OCI-LY7 (cell line): ENCODE results near the gene BAIAP2L2. TPM values are rescaled to one million over a fixed set of nuclear protein-coding genes. Genes with fewer than 3 reads are reported as not detected.

ENCODE experiments used
- BruUV-seq: library from RNA; stranded (reverse); fragments of 400-500 nt; replicated peaks from 2 replicates; lab custom pipeline; 2021; lab: Mats Ljungman, UMichigan
- CTCF ChIA-PET: fragments of 300-600 bp; sonication (Branson Sonifier 250); formaldehyde crosslinking; loops from one replicate; lab custom pipeline; 2022; ENCODE audit warnings: antibody characterized with exemption; ENCODE audit not compliant: unreplicated experiment; lab: Charles Lee
- POLR2A ChIA-PET: fragments of 300-600 bp; sonication (Branson Sonifier 250); formaldehyde crosslinking; loops from one replicate; lab custom pipeline; 2022; ENCODE audit warnings: antibody characterized with exemption; lab: Charles Lee
- DNase-seq: peaks from one replicate; pipeline ENCODE4 v3.0.0-alpha.2; 2015; ENCODE audit warnings: low spot score
- H2AFZ ChIP-seq: fragments of 200-600 bp; sonication (generic), shearing (Covaris generic); 2 replicates; pipeline ENCODE4 v1.6.1; 2014; ENCODE audit warnings: mild to moderate bottlenecking, antibody characterized with exemption, low read length, moderate library complexity
- H3K27ac ChIP-seq: fragments of 200-600 bp; sonication (generic); 2 replicates; pipeline ENCODE4 v1.5.1; 2014; ENCODE audit warnings: mixed run types, low read depth, mild to moderate bottlenecking, moderate library complexity, low read length, inconsistent platforms; ENCODE audit not compliant: poor library complexity, severe bottlenecking
- H3K36me3 ChIP-seq: fragments of 200-600 bp; sonication (generic); 2 replicates; pipeline ENCODE4 v1.6.1; 2014; ENCODE audit warnings: mild to moderate bottlenecking, antibody characterized with exemption, low read length, moderate library complexity, mixed read lengths; ENCODE audit not compliant: insufficient read depth
- H3K4me1 ChIP-seq: fragments of 200-600 bp; sonication (generic); 2 replicates; pipeline ENCODE4 v1.5.1; 2014; ENCODE audit warnings: mild to moderate bottlenecking, low read length; ENCODE audit not compliant: insufficient read depth, poor library complexity, severe bottlenecking
- H3K4me2 ChIP-seq: fragments of 200-600 bp; sonication (generic); 2 replicates; pipeline ENCODE4 v1.6.1; 2014; ENCODE audit warnings: mild to moderate bottlenecking, low read length
- H3K4me3 ChIP-seq: fragments of 200-600 bp; sonication (generic); 2 replicates; pipeline ENCODE4 v1.5.1; 2014; ENCODE audit warnings: mild to moderate bottlenecking, low read depth, low read length; ENCODE audit not compliant: poor library complexity, severe bottlenecking
- H3K79me2 ChIP-seq: fragments of 200-600 bp; sonication (generic); 2 replicates; pipeline ENCODE4 v1.6.1; 2016; ENCODE audit warnings: low read depth, mild to moderate bottlenecking, low read length, moderate library complexity, mixed read lengths; ENCODE audit not compliant: insufficient read depth
- H3K9me2 ChIP-seq: fragments of 200-600 bp; sonication (generic); 2 replicates; pipeline ENCODE4 v1.6.1; 2016; ENCODE audit warnings: mild to moderate bottlenecking, low read length, mixed read lengths; ENCODE audit not compliant: insufficient read depth
- H3K9me3 ChIP-seq: fragments of 200-600 bp; sonication (generic); 2 replicates; pipeline ENCODE4 v1.6.1; 2014; ENCODE audit warnings: mild to moderate bottlenecking, mixed run types, low read length, mixed read lengths
- H4K20me1 ChIP-seq: fragments of 200-600 bp; sonication (generic); 2 replicates; pipeline ENCODE4 v1.6.1; 2014; ENCODE audit warnings: mild to moderate bottlenecking, antibody characterized with exemption, low read length, moderate library complexity, mixed read lengths; ENCODE audit not compliant: insufficient read depth
- CTCF ChIP-seq: fragments of 200-600 bp; sonication (generic); conservative IDR thresholded peaks from 2 replicates; pipeline ENCODE4 v1.5.1; 2014; ENCODE audit warnings: mild to moderate bottlenecking, antibody characterized with exemption, low read length, moderate library complexity, mixed read lengths
- EZH2phosphoT487 ChIP-seq: fragments of 200-600 bp; sonication (generic); IDR thresholded peaks from 2 replicates; pipeline ENCODE4 v1.6.1; 2018; ENCODE audit warnings: low read depth, borderline replicate concordance, mild to moderate bottlenecking, mixed run types, antibody characterized with exemption, low read length, moderate library complexity, mixed read lengths
- intact Hi-C: fragments of 100-400 bp; cut with micrococcal nuclease; formaldehyde crosslinking; loops from one replicate; pipeline ENCODE4 v1.10.0; 2022; ENCODE audit not compliant: unreplicated experiment
- total RNA-seq, 2 experiments: library from RNA; depleted of rRNA in 1 of 2; stranded (reverse); fragments of >200 nt in 1 of 2; shearing (Covaris generic) in 1 of 2; gene quantifications; 2 replicates each; pipeline ENCODE4 v1.2.3, GENCODE V29; 2014 to 2022

BAIAP2L2 gene
- total RNA-seq, 2 experiments from 2014 or later = 0.35 to 1.9 TPM

- no peak overlapping the region for H2AFZ ChIP-seq
- no peaks in the 10 kb centered on the region for H3K79me2 ChIP-seq
- BruUV-seq = no TSS peak
- no peaks in the 10 kb centered on the region for H3K9me3 ChIP-seq
- no peak overlapping the region for H3K4me2 ChIP-seq
- H3K4me3 ChIP-seq = no peak overlapping the region
- H3K4me1 ChIP-seq = no peaks in the 10 kb centered on the region
- H3K27ac ChIP-seq = no peak overlapping the region
- ChIA-PET POLR2A (no interaction called here), CTCF (no interaction called here)
- no peaks in the 10 kb centered on the region for H3K9me2 ChIP-seq
- intact Hi-C loops = no loop called here
- H4K20me1 ChIP-seq = no peaks in the 10 kb centered on the region
- H3K36me3 ChIP-seq = no peaks in the 10 kb centered on the region
- no peak for DNase-seq
- TF ChIP-seq EZH2phosphoT487 (no peak), CTCF (no peak)
Observed at GRCh38 chr22:38071421-38072321, 38.8 kb downstream of the BAIAP2L2 start.

- Histone ChIP-seq H3K36me3 (no peaks in the 10 kb centered on the region), H3K4me1 (no peaks in the 10 kb centered on the region), H3K27ac (no peak overlapping the region), H3K9me3 (no peaks in the 10 kb centered on the region), H2AFZ (no peak overlapping the region), H3K9me2 (no peaks in the 10 kb centered on the region), H3K4me2 (no peak overlapping the region), H3K79me2 (no peaks in the 10 kb centered on the region), H3K4me3 (no peak overlapping the region), H4K20me1 (no peaks in the 10 kb centered on the region)
- intact Hi-C loops = no loop called here
- no peak for TF ChIP-seq CTCF
- no peak for TF ChIP-seq EZH2phosphoT487
- no TSS peak for BruUV-seq
- CTCF ChIA-PET = no interaction called here
- POLR2A ChIA-PET = interaction anchor here (0.7 kb wide), 1 partner anchor 25 kb away, joined by 3 read pairs; no protein-coding TSS in a partner anchor
- no peak for DNase-seq
Observed at GRCh38 chr22:38070250-38070921, 40.1 kb downstream of the BAIAP2L2 start.
